Endothelial cell of umbilical vein (primary cell): ENCODE data around the gene DMWD. TPM values are rescaled to one million over a fixed set of nuclear protein-coding genes. Genes with fewer than 3 reads are reported as not detected.

ENCODE experiments used
- BruUV-seq: library from RNA; stranded (reverse); fragments of 400-500 nt; replicated peaks from 2 replicates; lab custom pipeline; 2021; lab: Mats Ljungman, UMichigan
- CTCF ChIA-PET: fragments of 300-600, 350-600 bp; sonication (Branson Sonifier 250); formaldehyde crosslinking; loops from one replicate; lab custom pipeline; 2021; ENCODE audit warnings: antibody characterized with exemption, inconsistent platforms; lab: Charles Lee
- POLR2A ChIA-PET: fragments of 300-600, 350-600 bp; sonication (Branson Sonifier 250); formaldehyde crosslinking; loops from one replicate; lab custom pipeline; 2021; ENCODE audit warnings: antibody characterized with exemption, inconsistent platforms; lab: Charles Lee
- DNase-seq: peaks from one replicate; pipeline ENCODE4 v3.0.0-alpha.2; 2011; ENCODE audit warnings: low read depth, low spot score
- FAIRE-seq: peaks from 2 replicates; lab custom pipeline; 2011; peaks lifted over from hg19 to GRCh38; lab: Jason Lieb, UNC
- H2AFZ ChIP-seq: 2 replicates; pipeline ENCODE4 v1.6.0; 2012; ENCODE audit warnings: low read depth, low read length, control low read depth, inconsistent platforms
- H3K27ac ChIP-seq: 2 replicates; pipeline ENCODE4 v1.5.1; 2011; ENCODE audit warnings: low read depth, mild to moderate bottlenecking, control low read depth, low read length, moderate library complexity; ENCODE audit not compliant: insufficient read depth
- H3K27me3 ChIP-seq, 2 experiments: 2 replicates each; pipeline versions ENCODE4 v1.6.0 to v1.6.1; 2011; ENCODE audit warnings: low read length in 2 of 2, mixed read lengths in 1 of 2; ENCODE audit not compliant: control insufficient read depth in 2 of 2, insufficient read depth in 2 of 2
- H3K36me3 ChIP-seq, 2 experiments: 2 replicates in 1 of 2; 3 replicates in 1 of 2; pipeline ENCODE4 v1.5.1; 2011; ENCODE audit warnings: low read length in 2 of 2, mild to moderate bottlenecking in 1 of 2, moderate library complexity in 1 of 2; ENCODE audit not compliant: control insufficient read depth in 2 of 2, insufficient read depth in 2 of 2; ENCODE audit errors: extremely low read depth in 1 of 2
- H3K4me1 ChIP-seq: 3 replicates; pipeline ENCODE4 v1.5.1; 2011; ENCODE audit warnings: mild to moderate bottlenecking, low read length; ENCODE audit not compliant: control insufficient read depth, insufficient read depth; ENCODE audit errors: extremely low read depth
- H3K4me2 ChIP-seq: 2 replicates; pipeline ENCODE4 v1.6.1; 2011; ENCODE audit warnings: low read length, control low read depth, mixed read lengths; ENCODE audit not compliant: insufficient read depth
- H3K4me3 ChIP-seq, 3 experiments: fragments of 200-600 bp in 1 of 3; sonication (generic), shearing (Covaris generic) in 1 of 3; replicated peaks in 1 of 3; 2 replicates each; pipeline ENCODE4 v1.5.1; 2011 to 2016; ENCODE audit warnings: control low read depth in 3 of 3, low read length in 3 of 3, mild to moderate bottlenecking in 2 of 3, inconsistent platforms in 1 of 3, low read depth in 1 of 3, moderate library complexity in 1 of 3; ENCODE audit not compliant: insufficient read depth in 1 of 3
- H3K79me2 ChIP-seq: 2 replicates; pipeline ENCODE4 v1.6.0; 2012; ENCODE audit warnings: low read length, inconsistent platforms; ENCODE audit not compliant: control insufficient read depth, insufficient read depth
- H3K9ac ChIP-seq: replicated peaks from 2 replicates; pipeline ENCODE3; 2011; ENCODE audit warnings: low read length, control low read depth; ENCODE audit not compliant: insufficient read depth; ENCODE audit errors: extremely low read depth
- H3K9me1 ChIP-seq: replicated peaks from 3 replicates; pipeline ENCODE4 v1.6.0; 2011; ENCODE audit warnings: mild to moderate bottlenecking, low read length; ENCODE audit not compliant: control insufficient read depth, insufficient read depth; ENCODE audit errors: extremely low read depth
- H3K9me3 ChIP-seq: replicated peaks from 2 replicates; pipeline ENCODE4 v1.5.1; 2012; ENCODE audit warnings: low read length, inconsistent platforms; ENCODE audit not compliant: control insufficient read depth, insufficient read depth
- H4K20me1 ChIP-seq: replicated peaks from 2 replicates; pipeline ENCODE3; 2011; ENCODE audit warnings: mild to moderate bottlenecking, low read length; ENCODE audit not compliant: control insufficient read depth, insufficient read depth; ENCODE audit errors: extremely low read depth
- JUN ChIP-seq: IDR thresholded peaks from 2 replicates; pipeline ENCODE4 v1.6.1; 2011; ENCODE audit warnings: borderline replicate concordance, low read depth; ENCODE audit not compliant: insufficient read length, insufficient read depth
- dilution Hi-C: fragments of 300-500 bp; cut with MboI; formaldehyde crosslinking; loops from one replicate; pipeline ENCODE4 v1.15.0; 2019; ENCODE audit warnings: low sequenced_read_pairs; ENCODE audit not compliant: extremely low pct_ligation_motif_present
- intact Hi-C: fragments of 100-400 bp; cut with micrococcal nuclease; formaldehyde crosslinking; loops from one replicate; pipeline ENCODE4 v1.10.0; 2022
- polyA plus RNA-seq, 4 experiments: library from polyadenylated mRNA; depleted of rRNA in 3 of 4; stranded (reverse) in 3 of 4; unstranded in 1 of 4; fragments of >200 nt; gene quantifications; 2 replicates each; pipeline versions ENCODE4 v1.2.1 to v1.2.3, GENCODE V29; 2011 to 2012; ENCODE audit warnings: missing spikeins in 1 of 4
- total RNA-seq: library from RNA; stranded (reverse); gene quantifications from 2 replicates; pipeline ENCODE4 v1.2.3, GENCODE V29; 2021
- TF ChIP-seq, protein P1 (sequence below), 2 donors: IDR thresholded peaks; 1 replicate in 1 of 2; 2 replicates in 1 of 2; pipeline ENCODE4 v1.5.1; 2011; ENCODE audit warnings: low read length in 2 of 2, mild to moderate bottlenecking in 2 of 2, moderate library complexity in 2 of 2, control low read depth in 1 of 2, inconsistent platforms in 1 of 2, low read depth in 1 of 2; ENCODE audit not compliant: insufficient read depth in 1 of 2; ENCODE audit errors: extremely low read depth in 1 of 2

DMWD gene
- total and polyA plus RNA-seq, 2 donors (not counting 3 experiments of a cell fraction or from before 2014, with no cell fraction given), result 36.9 to 81.1 TPM

DNA sequence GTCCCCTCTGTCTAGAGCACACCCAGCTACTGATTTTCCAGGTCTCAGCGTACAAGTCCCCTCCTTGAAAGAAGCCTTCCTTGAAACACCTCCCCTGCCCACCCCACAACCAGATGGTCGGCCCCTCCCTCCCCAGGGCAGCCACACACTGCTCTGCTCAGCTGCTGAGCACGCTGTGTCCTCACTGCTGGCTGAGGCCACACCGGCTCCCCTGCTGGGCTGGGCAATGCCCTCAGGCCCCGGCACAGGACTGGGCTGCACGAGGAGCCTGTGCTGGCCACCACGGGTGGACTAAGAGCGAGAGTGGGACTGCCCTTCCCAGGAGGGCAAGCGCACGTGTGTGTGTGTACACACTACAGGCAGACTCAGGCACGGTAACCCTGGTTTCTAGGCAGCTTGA, 34.3 kb upstream of the DMWD start:
- no peaks in the 10 kb centered on the region for H3K79me2 ChIP-seq
- H4K20me1 ChIP-seq, result no peaks in the 10 kb centered on the region
- POLR2A ChIA-PET, result interaction anchor here (0.6 kb wide), 1 partner anchor 56 kb away, joined by 4 read pairs; no protein-coding TSS in a partner anchor
- H3K9me3 ChIP-seq, result no peaks in the 10 kb centered on the region
- no peak overlapping the region for H2AFZ ChIP-seq
- no peaks in the 10 kb centered on the region for H3K4me1 ChIP-seq
- BruUV-seq, result no TSS peak
- no peak overlapping the region for H3K27ac ChIP-seq
- FAIRE-seq (no peak), DNase-seq (no peak)
- no peak overlapping the region for H3K4me2 ChIP-seq
- dilution Hi-C loops, result no loop called here
- H3K27me3 ChIP-seq, result no peaks in the 10 kb centered on the region
- CTCF ChIA-PET, result interaction anchor here (4.1 kb wide), 1 partner anchor 9 kb away, joined by 35 read pairs; no protein-coding TSS in a partner anchor
- TF ChIP-seq, protein P1, sequence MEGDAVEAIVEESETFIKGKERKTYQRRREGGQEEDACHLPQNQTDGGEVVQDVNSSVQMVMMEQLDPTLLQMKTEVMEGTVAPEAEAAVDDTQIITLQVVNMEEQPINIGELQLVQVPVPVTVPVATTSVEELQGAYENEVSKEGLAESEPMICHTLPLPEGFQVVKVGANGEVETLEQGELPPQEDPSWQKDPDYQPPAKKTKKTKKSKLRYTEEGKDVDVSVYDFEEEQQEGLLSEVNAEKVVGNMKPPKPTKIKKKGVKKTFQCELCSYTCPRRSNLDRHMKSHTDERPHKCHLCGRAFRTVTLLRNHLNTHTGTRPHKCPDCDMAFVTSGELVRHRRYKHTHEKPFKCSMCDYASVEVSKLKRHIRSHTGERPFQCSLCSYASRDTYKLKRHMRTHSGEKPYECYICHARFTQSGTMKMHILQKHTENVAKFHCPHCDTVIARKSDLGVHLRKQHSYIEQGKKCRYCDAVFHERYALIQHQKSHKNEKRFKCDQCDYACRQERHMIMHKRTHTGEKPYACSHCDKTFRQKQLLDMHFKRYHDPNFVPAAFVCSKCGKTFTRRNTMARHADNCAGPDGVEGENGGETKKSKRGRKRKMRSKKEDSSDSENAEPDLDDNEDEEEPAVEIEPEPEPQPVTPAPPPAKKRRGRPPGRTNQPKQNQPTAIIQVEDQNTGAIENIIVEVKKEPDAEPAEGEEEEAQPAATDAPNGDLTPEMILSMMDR (IDR thresholded peaks at IDR 0.05; ENCODE audit: extremely low read depth in 1 of 2, insufficient read depth in 1 of 2, low read depth in 1 of 2, low read length in 2 of 2), result no peak
- TF ChIP-seq JUN, result no peak
- intact Hi-C loops, result no loop called here
- no peaks in the 10 kb centered on the region for H3K9me1 ChIP-seq
- no peak overlapping the region for H3K9ac ChIP-seq
- H3K4me3 ChIP-seq, result no peak overlapping the region
- peaks cover 14 to 67% of the 10 kb centered on the region in 2 experiments for H3K36me3 ChIP-seq
